CD4-positive, alpha-beta T cell (primary cell): ENCODE data around the gene GIMAP5. TPM values are rescaled to one million over a fixed set of nuclear protein-coding genes. Genes with fewer than 3 reads are reported as not detected.

Source experiments
- ATAC-seq: fragments of 200-7000 bp; cut with Tn5 transposase; one replicate; pipeline ENCODE4 v1.10.0; 2022; ENCODE audit warnings: mild to moderate bottlenecking; ENCODE audit not compliant: poor library complexity
- CTCF ChIA-PET: fragments of 350-600 bp; sonication (Branson Sonifier 250); formaldehyde crosslinking; loops from one replicate; lab custom pipeline; 2021; ENCODE audit warnings: antibody characterized with exemption, inconsistent platforms; lab: Charles Lee
- POLR2A ChIA-PET: fragments of 350-600 bp; sonication (Branson Sonifier 250); formaldehyde crosslinking; loops from one replicate; lab custom pipeline; 2021; ENCODE audit warnings: antibody characterized with exemption, inconsistent platforms; lab: Charles Lee
- DNase-seq, 14 experiments: peaks; one replicate each; pipeline ENCODE4 v3.0.0-alpha.2; 2013 to 2020; ENCODE audit warnings: mixed read lengths in 2 of 14
- H3K27ac ChIP-seq, 2 donors: one replicate each; pipeline versions ENCODE4 v1.5.1 to v1.7.0; 2013; ENCODE audit warnings: low read length in 2 of 2, low read depth in 1 of 2, mild to moderate bottlenecking in 1 of 2
- H3K27me3 ChIP-seq, 2 experiments: 1 replicate in 1 of 2; 2 replicates in 1 of 2; pipeline versions ENCODE4 v1.6.1 to v1.7.0; 2013; ENCODE audit warnings: low read length in 2 of 2, control low read depth in 1 of 2, mild to moderate bottlenecking in 1 of 2, moderate library complexity in 1 of 2; ENCODE audit not compliant: insufficient read depth in 2 of 2, control insufficient read depth in 1 of 2
- H3K36me3 ChIP-seq: one replicate; pipeline ENCODE4 v1.6.1; 2013; ENCODE audit warnings: low read length, control low read depth; ENCODE audit not compliant: insufficient read depth
- H3K4me1 ChIP-seq: one replicate; pipeline ENCODE4 v1.6.1; 2013; ENCODE audit warnings: low read length, control low read depth; ENCODE audit not compliant: insufficient read depth
- H3K4me3 ChIP-seq: one replicate; pipeline ENCODE4 v1.5.1; 2013; ENCODE audit warnings: mild to moderate bottlenecking, low read length, moderate library complexity
- H3K9me3 ChIP-seq, 2 experiments: 1 replicate in 1 of 2; 2 replicates in 1 of 2; pipeline versions ENCODE4 v1.6.1 to v1.7.0; 2013; ENCODE audit warnings: low read length in 2 of 2, mild to moderate bottlenecking in 2 of 2, control low read depth in 1 of 2, moderate library complexity in 1 of 2; ENCODE audit not compliant: control insufficient read depth in 1 of 2, insufficient read depth in 1 of 2
- H3K27ac Mint-ChIP-seq: one replicate; pipeline ENCODE4 v1.8.0; 2020; ENCODE audit warnings: mixed read lengths
- H3K27me3 Mint-ChIP-seq: one replicate; pipeline ENCODE4 v1.8.0; 2021; ENCODE audit warnings: mixed read lengths
- H3K36me3 Mint-ChIP-seq: one replicate; pipeline ENCODE4 v1.8.0; 2021; ENCODE audit warnings: low read depth, mixed read lengths
- H3K4me1 Mint-ChIP-seq: one replicate; pipeline ENCODE4 v1.8.0; 2021; ENCODE audit warnings: low read depth, mixed read lengths
- H3K4me3 Mint-ChIP-seq: one replicate; pipeline ENCODE4 v1.8.0; 2020; ENCODE audit warnings: mild to moderate bottlenecking, mixed read lengths
- H3K9me3 Mint-ChIP-seq: one replicate; pipeline ENCODE4 v1.8.0; 2020; ENCODE audit warnings: mixed read lengths
- CTCF ChIP-seq: fragments of 200-600 bp; IDR thresholded peaks from one replicate; pipeline ENCODE4 v1.8.0; 2022; ENCODE audit warnings: antibody characterized with exemption, mild to moderate bottlenecking
- intact Hi-C, 2 experiments: fragments of 100-400 bp; cut with DNase I in 1 of 2; cut with micrococcal nuclease in 1 of 2; formaldehyde crosslinking; loops; one replicate each; pipeline versions ENCODE4 v1.15.1 to v1.9.0; 2023 to 2025; cut with DNase I, micrococcal nuclease
- total RNA-seq, 174 experiments: library from RNA in 2 of 174; stranded (reverse) in 2 of 174; gene quantifications; one replicate each; pipeline ENCODE4 v1.2.3 and lab custom pipeline; 2021 to 2026

The GIMAP5 gene
- total RNA-seq, 2 experiments from 2014 or later, result 31.3 to 35.2 TPM

- ChIA-PET POLR2A (interaction anchor here (0.8 to 8.9 kb wide), 20 partner anchors 12 to 374 kb away, joined by 3 to 120 read pairs (median 8); partner anchors contain the start of genes GIMAP1, GIMAP2, GIMAP4 and GIMAP7), CTCF (interaction anchor here (0.8 to 3.6 kb wide), 6 partner anchors 8 to 293 kb away, joined by 3 to 16 read pairs (median 5); no protein-coding TSS in a partner anchor)
- H3K9me3 Mint-ChIP-seq, result no peaks in the 10 kb centered on the region
- H3K36me3 Mint-ChIP-seq, result peaks cover 86% of the 10 kb centered on the region
- peaks cover 80% of the 10 kb centered on the region for H3K4me1 Mint-ChIP-seq
- intact Hi-C loops, result loop anchor here in 1 of 2 experiments (5.0 kb wide), 3 partner anchors 55 to 375 kb away; partner anchors contain the start of genes GIMAP2 and REPIN1
- peaks cover 0 to 4% of the 10 kb centered on the region in 2 experiments for H3K9me3 ChIP-seq
- H3K27me3 ChIP-seq, result no peaks in the 10 kb centered on the region
- TF ChIP-seq CTCF, result no peak
- ATAC-seq (no peak), DNase-seq (peak in 3 of 14 experiments; percentile 40 to 59 (median 57))
- H3K27ac ChIP-seq, result peak overlapping the region; percentile 75 to 87
- peak overlapping the region; percentile 99 for H3K4me3 Mint-ChIP-seq
- H3K4me1 ChIP-seq, result peaks cover 62% of the 10 kb centered on the region
- peak overlapping the region; percentile 87 for H3K27ac Mint-ChIP-seq
- peaks cover 74% of the 10 kb centered on the region for H3K36me3 ChIP-seq
- no peaks in the 10 kb centered on the region for H3K27me3 Mint-ChIP-seq
- H3K4me3 ChIP-seq, result peak overlapping the region; percentile 65
These were observed 5.2 kb downstream of the GIMAP5 start for GRCh38 chr7:150742286-150742968.

GRCh38 chr7:150744041-150744656 lies 6.9 kb downstream of the GIMAP5 start:
- peaks cover 70% of the 10 kb centered on the region for H3K36me3 Mint-ChIP-seq
- ATAC-seq (no peak), DNase-seq (peak in 1 of 14 experiments; percentile 18)
- H3K27me3 Mint-ChIP-seq, result no peaks in the 10 kb centered on the region
- TF ChIP-seq CTCF, result no peak
- ChIA-PET CTCF (interaction anchor here (1.0 to 2.8 kb wide), 5 partner anchors 11 to 239 kb away, joined by 3 to 12 read pairs (median 3); partner anchors contain the start of gene GIMAP2), POLR2A (interaction anchor here (0.7 to 8.9 kb wide), 20 partner anchors 11 to 294 kb away, joined by 3 to 120 read pairs (median 4); partner anchors contain the start of genes GIMAP1, GIMAP2, GIMAP4 and GIMAP6)
- H3K4me3 Mint-ChIP-seq, result peak overlapping the region; percentile 99
- H3K9me3 ChIP-seq, result peaks cover 0 to 4% of the 10 kb centered on the region in 2 experiments
- peak overlapping the region; percentile 65 for H3K4me3 ChIP-seq
- H3K4me1 ChIP-seq, result peaks cover 79% of the 10 kb centered on the region
- peak overlapping the region; percentile 75 to 87 for H3K27ac ChIP-seq
- peaks cover 62% of the 10 kb centered on the region for H3K36me3 ChIP-seq
- peak overlapping the region; percentile 87 for H3K27ac Mint-ChIP-seq
- H3K4me1 Mint-ChIP-seq, result peaks cover 98% of the 10 kb centered on the region
- no peaks in the 10 kb centered on the region for H3K9me3 Mint-ChIP-seq
- H3K27me3 ChIP-seq, result no peaks in the 10 kb centered on the region
- intact Hi-C loops, result loop anchor here in 1 of 2 experiments (5.0 kb wide), 3 partner anchors 57 to 377 kb away; partner anchors contain the start of genes GIMAP2 and REPIN1

GRCh38 chr7:150745086-150745485 lies 7.9 kb downstream of the GIMAP5 start:
- Histone ChIP-seq H3K27ac (peak overlapping the region; percentile 56 to 79), H3K4me3 (peak overlapping the region; percentile 65), H3K9me3 (peaks cover 0 to 4% of the 10 kb centered on the region in 2 experiments), H3K36me3 (peaks cover 53% of the 10 kb centered on the region), H3K27me3 (no peaks in the 10 kb centered on the region), H3K4me1 (peaks cover 89% of the 10 kb centered on the region)
- Mint-ChIP-seq H3K4me1 (peaks cover 100% of the 10 kb centered on the region), H3K9me3 (no peaks in the 10 kb centered on the region), H3K36me3 (peaks cover 61% of the 10 kb centered on the region), H3K27me3 (no peaks in the 10 kb centered on the region), H3K4me3 (peak overlapping the region; percentile 99), H3K27ac (peak overlapping the region; percentile 87)
- intact Hi-C loops, result no loop called here
- POLR2A ChIA-PET, result interaction anchor here (0.7 to 8.9 kb wide), 11 partner anchors 10 to 295 kb away, joined by 3 to 120 read pairs (median 39); partner anchors contain the start of genes GIMAP1, GIMAP2, GIMAP4 and GIMAP7
- peak in 1 of 14 experiments; percentile 43 for DNase-seq
- no peak for ATAC-seq
- TF ChIP-seq CTCF, result no peak
- CTCF ChIA-PET, result interaction anchor here (0.6 to 1.4 kb wide), 5 partner anchors 13 to 1722 kb away, joined by 3 to 5 read pairs (median 3); no protein-coding TSS in a partner anchor
